Uterus (tissue), 2 donors: ENCODE data around the gene PCBP2.

ENCODE experiments used
- CTCF ChIP-seq, 4 experiments: fragments of 200-600 bp in 2 of 4; fragments of 450-650 bp in 2 of 4; sonication (generic) in 2 of 4; IDR thresholded peaks; one replicate each; pipeline ENCODE4 v1.5.1; 2016 to 2019; ENCODE audit warnings: antibody characterized with exemption in 4 of 4, mild to moderate bottlenecking in 2 of 4, moderate library complexity in 1 of 4
- POLR2A ChIP-seq, 2 donors: fragments of 450-650 bp; IDR thresholded peaks; one replicate each; pipeline ENCODE4 v1.6.1; 2016; ENCODE audit warnings: antibody characterized with exemption in 2 of 2, mild to moderate bottlenecking in 1 of 2, moderate library complexity in 1 of 2

GRCh38 chr12:53518381-53518780, 66.5 kb downstream of the PCBP2 start:
- no peak for TF ChIP-seq CTCF (IDR thresholded peaks at IDR 0.05)
- TF ChIP-seq POLR2A (IDR thresholded peaks at IDR 0.05): no peak
